Islet precursor cell (in vitro differentiated cells): ENCODE data around the gene PDGFD.

Experiments
- DNase-seq: peaks from one replicate; pipeline ENCODE4 v3.0.0-alpha.2; 2018

PDGFD gene

DNA sequence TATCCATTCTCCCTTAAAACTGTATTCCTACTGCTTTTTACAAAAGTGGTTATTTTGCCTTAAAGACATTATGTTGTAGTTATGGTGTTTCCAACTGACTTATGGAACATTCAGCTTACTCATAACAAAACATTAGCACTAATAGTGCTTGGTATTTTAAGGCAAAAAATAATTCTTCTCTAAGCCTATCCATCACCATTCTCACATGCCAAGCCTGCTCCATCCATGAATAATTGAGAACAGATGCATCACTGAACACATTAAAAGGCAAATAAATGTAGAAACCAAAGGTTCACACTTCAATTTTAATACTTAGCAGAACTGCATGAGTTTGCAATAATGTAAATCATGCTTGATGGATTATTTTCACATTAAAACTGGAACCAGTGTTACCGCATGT lies 169.9 kb downstream of the PDGFD start:
- no peak for DNase-seq

DNA sequence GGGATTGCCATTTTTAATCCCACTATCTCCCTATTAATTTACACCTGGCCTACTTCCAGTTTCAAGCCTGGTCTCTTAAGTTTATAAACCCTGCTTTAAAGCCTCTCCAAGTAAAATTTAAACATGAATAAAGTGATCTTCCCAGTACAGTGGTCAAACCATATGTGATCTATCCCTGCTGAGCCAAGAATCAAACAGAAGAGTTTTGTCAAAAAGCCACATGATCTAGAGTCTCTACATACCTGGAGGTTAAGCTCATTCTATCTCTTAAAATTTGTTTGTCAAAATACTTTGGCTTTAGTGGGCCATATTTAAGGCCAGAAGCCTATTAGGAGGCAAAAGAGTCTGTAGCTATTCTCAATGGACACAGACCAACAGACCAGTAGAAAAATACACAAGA lies 170.4 kb downstream of the PDGFD start:
- no peak for DNase-seq

DNA sequence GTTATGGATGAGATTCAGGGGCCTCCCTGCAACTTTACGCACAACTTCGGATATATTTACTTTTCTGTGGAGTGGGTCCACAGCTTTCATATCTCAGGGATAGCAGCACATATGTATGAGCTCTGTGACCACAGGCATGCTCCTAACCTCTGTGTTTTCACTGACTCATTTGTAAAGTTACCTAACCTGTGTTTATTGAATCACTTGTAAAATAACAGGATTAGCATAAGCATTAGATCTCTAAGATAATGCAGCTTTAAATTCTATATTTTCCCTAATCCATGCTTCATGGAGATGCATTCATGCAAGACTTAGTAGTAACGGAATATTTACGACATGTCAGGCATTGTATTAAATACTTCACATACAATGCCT lies 175.4 kb downstream of the PDGFD start:
- no peak for DNase-seq

DNA sequence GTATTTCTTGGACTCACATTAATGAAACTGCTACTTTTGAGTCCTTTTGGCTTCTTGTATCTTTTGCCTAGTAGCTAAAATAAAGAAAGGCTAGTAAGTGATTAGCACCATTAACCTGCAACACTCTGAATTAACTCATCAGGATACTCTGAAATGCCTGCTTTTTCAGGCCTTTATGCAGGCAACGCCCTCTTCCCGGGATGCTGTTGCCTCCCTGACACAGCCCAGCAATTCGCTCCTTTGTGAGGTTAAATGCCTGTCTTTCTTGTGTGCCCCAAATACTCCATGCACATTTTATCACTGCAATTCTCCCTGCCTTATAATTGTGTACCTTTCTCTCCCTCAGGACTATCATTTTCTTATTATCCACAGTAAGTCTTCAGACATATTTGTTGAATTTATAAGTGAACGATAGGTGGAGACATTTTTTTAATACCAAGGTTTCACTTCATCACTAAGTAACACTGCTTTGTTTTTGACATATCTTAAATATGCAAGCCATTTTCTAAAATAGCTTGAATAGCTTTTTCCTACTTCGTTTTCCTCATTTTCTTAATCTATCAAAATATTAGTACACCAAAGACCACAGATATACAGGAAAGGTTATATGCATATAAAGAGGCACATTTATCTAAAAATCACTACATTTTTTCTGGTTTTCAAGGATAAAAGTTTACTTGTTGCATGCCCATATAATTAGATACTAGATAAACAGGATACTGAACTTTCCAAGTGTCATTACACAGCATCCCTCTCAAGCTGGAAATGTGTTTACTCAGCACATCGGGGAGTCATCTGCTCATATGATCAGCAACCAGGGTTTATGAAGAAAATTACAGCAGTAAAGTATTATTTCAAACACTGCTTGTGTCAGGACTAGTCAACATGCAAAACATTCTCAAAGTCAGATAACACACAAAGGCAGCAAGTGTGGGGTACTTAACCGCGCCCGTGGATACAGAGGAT lies 176.0 kb downstream of the PDGFD start:
- DNase-seq = no peak

DNA sequence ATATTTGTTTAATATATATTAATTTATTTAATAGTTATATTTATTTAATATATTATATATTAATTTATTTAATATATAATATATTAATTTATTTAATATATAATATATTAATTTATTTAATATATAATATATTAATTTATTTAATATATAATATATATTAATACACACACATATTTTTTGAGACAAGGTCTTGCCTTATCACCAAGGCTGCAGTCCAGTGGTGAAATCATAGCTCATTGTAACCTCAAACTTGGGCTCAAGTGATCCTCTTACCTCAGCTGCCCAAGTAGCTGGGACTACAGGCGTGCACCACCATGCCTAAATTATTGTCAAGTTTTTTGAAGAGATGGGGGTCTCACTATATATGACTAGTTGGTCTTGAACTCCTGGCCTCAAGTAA lies 178.9 kb downstream of the PDGFD start:
- no peak for DNase-seq

DNA sequence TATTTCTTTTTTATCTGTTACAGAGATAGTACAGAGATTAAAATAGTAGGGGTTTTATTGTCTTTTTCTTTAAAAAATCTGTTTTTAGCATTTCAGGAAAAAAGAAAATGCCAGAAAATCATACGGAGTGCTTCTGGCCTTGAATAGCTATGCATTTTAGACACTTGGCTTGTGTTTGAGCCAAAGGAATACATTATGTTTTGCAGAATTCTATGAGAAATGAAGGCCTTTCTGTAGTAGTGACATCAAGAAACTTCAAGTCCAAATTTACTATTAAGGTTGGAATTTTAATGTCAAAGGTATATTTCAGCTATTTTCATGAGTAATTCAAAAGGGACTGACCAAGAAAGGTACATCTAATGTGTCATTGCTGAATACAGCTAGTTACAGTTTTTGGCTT lies 183.8 kb downstream of the PDGFD start:
- DNase-seq = no peak

DNA sequence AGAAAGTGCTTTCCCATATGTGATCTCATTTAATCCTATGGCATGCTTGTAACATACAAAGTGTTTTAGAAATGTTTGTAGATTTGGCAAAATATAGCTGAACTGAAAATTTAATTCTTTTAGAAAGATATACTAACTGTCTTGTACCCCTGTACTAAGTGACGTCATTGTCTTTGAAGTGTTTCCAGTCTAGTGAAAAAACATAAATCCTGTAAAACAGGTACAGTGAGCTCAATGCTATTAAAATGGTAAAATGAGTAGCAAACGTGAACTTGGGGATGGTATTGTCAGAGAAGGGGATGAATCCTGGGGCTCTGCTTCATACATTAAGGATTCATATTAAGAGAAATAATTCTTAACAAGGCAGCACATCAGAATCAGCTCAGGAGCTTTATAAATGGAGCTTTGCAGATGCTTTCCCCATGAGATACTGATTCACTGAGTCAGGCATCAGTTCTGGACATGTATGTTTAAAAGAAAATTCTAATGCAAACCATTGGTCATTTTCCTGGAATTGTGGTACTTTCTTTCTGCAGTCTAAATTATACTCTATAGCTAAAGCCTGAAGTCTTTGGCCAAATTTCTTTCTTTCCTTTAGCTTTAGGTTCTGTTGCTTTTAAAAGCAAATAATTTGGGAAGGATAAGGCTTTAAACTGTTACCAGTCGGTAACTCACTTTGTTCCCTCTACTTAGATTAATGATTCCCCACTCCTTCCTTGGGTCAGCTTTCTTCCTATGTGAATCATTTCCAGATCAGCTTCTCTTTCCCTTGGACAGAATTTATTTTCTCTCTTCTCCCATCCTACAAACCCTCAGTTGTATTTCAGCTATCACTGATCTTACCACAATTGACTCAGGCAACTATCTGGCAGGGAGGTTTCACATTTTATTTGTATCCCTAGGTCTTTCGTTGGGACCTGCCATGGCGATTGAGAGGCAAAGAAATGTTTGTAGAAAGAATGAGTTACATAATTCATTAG lies 185.0 kb downstream of the PDGFD start:
- no peak for DNase-seq

DNA sequence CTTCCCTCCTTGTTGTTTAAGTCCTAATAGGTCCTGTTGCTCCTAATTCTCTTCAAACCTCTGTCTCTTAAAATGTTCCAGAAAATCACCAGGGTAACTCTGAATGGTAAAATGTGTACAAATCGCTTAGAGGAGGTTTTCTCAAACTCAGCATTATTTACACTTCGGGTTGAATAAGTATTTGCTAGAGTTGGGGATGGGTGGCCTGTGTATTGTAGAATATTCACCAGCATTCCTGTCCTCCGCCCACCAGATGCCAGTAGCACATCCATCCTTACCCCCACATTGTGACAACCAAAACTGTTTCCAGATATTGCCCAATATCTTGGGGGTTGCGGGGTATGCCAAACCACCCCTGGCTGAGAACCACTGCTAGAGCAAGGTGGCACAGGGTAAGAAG lies 191.9 kb downstream of the PDGFD start:
- no peak for DNase-seq

DNA sequence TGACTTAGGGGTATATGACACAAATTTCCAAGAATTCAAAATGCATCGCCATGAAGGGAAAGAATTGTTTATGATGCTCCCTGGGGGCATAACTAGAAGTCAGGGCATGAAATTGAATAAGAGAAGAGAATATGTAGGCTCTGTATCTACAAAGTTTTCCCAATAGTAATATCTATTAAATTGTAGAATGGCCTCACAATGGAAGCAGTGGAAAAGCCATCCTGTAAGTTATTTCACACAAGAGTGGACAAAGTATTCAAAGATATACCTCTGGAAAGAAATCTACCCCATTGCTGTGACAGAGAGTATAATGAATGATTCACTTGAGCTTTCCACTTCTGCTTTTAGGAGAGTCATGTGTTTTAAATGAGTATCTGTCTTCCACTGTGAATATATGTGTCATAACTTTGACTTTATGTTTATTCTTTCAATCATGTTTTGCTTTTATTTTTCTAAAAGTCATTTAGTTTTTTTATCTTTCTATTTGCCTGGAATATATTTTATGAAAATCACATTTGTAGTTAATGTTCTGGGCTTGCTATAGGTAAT lies 193.2 kb downstream of the PDGFD start:
- DNase-seq = no peak

DNA sequence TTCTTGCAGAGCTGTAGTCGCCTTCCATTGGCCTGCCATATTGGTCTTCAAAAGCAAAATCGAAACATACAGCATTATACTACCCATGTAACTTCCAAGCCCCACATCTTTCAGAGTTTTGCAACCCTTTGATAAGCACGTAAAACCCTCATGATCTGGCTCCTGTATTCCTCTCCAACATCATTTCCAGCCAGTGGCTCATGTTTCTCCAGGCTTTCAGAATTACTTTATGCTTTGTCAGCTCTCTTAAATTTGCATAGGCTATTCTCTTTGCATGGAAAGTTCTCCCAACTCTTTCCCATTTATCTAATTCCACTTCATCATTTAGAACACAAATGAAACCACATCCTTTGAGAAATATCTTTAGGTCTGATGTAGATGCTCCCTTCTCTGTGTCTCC lies 195.3 kb downstream of the PDGFD start:
- DNase-seq = no peak

DNA sequence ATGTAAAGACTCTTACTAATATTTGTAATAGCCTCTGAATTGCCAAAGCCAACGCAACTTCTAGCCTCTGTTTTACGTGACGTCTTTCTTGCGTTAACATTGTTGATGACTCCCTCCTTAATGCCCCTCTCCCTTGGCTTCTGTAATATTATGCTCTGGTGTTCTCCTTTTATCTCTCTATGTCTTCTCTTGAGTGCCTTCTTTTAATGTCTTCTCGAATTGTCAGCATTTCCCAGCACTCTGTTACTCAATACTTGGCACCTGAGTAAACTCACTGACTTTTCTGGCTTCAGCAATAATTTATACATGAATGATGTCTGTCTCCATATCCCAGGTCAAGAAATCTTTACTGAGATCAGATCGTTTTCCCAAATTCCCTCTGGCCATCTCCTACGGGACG lies 196.0 kb downstream of the PDGFD start:
- no peak for DNase-seq

DNA sequence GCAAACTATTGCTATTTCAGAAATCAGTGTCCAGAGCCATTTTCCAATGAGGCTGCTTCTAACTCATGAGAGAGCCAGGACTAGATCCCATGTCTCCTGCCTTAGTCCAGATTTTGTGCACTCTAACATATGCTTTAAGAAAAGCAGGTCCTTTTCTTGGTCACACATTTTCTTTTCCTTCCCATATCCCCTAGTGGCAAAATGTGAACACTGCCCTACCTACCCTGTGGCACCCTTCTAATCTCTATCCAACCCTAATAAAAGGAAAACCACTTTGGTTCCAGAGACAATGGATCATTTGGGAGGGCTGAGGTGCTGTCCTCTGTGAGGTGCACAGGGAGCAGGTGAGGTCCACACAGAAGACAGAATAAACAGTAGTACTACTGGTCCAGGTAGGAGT lies 199.6 kb downstream of the PDGFD start:
- no peak for DNase-seq

DNA sequence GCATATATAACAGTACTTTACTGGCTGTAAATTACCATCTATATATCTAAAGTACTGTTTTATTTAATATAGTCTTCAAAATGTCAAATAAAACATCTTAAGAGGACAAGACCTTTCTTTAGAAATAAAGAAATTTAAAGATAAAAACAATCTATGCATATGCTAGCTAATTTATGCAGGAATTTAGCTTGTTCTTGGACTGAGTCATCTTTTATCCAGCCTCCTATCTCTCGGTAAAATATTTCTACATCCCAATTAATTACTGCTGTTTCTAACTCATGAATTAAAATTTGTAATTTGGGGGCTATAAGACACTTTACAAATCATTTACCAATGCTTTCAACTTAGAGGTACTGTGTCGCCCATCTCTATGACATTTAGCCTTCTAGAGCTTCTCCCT lies 200.3 kb downstream of the PDGFD start:
- DNase-seq = no peak

DNA sequence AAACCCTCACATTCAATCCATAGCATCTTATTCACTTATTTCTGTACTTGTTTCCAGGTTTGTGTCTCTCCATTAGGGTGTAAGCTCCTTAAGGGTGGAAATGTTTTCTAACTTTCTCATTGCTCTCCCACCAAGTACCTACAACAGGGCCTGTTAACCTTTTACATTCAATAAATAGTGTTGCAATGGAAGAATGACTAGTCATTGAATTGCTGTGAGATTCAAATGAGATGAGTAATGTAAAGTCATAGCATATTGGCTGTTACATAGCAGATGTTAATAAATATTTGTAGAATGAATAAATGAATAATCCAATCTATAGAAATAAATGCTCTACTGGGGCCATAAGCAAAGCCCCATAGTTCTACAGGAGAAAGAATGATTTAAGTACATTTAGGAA lies 202.9 kb downstream of the PDGFD start:
- no peak for DNase-seq

DNA sequence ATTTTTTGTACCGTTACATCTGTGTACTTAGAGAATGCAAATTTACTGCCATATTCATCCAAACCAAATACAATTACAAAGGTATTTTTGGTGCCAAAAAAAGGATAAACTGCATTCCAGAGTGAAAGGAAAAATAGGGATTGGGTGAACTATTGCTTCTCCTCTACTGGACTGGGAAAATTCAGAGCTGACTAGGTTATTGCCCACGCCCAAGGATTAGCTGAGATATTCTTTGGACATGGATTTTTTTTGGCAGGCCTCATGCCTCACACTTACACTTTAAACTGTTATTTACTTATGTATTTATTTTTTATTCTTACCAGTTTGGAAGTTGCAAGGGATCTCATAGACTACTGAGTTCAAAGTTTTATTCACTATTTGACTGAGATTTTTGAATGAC lies 203.8 kb downstream of the PDGFD start:
- DNase-seq = no peak

DNA sequence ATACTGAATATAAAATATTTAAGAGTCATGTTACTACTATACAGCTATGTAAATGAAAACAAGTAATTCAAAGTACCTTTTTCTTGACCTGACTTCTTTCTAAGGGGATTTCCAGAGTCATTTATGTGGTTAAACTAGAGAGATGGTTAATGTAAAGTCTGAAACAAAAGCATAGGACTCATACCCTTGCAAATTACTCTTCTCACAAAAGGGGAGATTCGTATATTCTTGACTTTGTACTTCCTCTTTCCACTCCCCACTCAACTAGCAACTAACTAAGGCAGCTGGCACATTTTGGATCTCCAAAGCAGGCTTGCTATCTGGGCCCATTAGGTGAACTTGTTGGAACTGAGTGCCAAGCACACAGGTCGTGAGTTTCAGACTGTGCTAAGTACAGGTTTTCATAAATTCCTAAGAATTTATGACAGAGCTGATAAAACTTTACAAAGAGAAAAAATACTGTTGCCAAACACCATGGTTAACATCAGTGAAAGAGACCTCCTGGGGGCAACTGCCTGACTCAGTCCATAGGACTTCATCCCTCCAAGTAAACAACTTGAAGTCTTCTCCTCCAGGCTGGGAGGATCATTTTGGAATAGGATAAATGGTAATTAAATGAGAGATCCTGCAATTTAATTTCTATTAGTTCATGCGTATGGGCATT lies 204.5 kb downstream of the PDGFD start:
- DNase-seq = no peak

DNA sequence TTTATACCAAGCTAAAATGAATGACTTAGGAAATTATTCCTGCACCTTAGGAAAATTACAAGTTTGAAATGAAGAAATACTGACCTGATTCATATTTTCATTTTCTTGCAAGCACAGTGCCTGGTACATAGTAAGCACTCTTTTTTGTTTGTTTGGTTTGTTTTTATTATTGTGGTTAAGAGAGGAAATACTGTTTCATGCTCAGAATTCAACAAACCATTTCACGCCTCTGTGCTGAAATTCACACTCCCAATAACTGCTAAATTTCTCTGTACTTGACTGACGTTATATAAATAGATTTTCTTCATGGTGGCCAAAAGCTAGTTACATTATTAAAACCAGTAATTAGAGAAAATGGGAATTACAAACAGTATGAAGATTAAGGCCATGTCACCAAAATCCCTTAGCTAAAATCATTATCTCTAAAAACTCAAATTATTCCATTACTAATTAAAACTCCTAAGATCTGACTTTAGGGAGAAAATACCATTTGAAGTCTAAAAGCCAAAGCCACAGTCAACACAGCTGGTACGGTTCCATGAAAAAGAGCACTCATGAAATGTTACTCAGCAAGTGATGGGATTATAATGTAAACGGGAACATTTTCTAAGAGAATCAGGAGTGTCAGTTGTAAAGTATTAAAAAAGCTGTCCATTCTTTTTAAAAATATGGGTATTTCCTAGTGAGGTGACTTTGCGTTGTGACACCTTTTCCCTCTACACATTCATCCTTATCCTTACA lies 205.3 kb downstream of the PDGFD start:
- no peak for DNase-seq

DNA sequence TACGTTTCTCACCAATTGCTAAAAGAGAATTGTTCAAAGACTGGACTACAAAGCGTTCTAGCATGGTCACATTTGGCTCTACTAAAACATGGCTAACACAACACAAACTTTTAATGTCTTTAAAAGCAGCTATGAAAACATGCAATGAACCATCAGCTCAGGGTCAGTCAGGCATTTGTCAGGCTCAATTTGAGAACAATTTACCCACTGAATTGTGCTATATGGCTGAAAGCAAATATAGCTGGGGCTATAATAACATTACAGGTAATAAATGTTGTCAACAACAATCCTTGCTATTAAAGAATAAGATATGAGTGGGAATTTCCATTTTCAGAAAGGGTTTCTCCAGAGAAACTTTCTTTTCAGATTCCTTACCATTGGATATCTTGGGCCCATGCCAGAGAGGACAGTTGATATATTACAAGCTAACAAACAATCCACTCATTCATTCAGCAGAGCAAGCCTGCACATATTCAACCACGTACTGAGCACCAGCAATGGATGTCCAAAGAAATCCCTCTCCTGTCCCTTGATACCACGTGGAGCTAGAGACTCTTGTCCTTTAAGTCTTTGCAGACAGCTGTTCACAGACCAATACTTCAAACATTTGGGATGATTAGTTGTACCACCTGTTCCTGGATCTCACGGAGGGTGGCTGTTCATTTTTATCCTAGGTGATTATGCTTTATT lies 210.0 kb downstream of the PDGFD start:
- DNase-seq = no peak

DNA sequence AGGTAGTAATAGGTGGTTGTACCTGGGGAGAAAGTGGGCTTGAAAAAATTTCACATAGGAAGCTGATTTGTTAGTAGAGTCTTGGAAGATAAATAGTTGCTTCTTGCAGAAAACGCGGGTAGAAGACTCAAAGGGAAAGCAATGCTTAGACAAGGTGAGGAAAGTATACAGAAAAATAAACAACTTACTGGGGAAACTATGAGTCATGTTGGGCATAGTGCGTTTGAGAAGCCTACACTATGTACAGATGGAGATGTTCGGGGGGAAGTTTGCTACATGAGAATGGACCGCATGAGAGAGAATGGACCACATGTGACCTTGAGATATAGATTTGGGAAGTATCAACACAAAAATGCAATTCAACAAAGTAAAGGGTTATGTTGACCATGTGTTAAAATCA lies 214.2 kb downstream of the PDGFD start:
- no peak for DNase-seq

DNA sequence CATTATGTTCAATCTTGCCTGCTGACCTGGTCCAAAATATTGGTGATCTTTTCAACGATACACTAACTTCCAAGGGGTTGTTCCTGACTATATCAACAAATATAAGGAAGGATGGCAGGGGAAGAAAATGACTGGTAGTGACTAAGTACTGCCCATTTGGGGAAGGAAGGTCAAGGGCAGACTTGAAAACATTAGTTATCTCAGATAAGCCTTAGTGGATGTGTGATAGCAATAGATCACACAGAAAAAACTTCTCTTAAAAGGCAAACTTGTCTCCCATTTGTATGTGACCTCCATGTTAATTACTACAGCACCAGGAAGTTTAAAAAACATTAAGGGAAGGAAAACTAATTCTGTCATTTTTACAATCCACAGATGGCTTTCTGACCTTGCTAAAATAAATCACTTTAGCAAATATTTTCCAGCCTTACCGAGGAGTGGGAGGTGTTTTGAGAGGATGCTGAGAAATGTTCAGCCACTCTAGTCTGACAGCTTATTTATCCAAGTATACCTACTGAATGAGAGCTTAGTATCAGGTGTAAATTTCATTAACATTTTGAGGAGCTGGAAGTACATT lies 215.7 kb downstream of the PDGFD start:
- no peak for DNase-seq

DNA sequence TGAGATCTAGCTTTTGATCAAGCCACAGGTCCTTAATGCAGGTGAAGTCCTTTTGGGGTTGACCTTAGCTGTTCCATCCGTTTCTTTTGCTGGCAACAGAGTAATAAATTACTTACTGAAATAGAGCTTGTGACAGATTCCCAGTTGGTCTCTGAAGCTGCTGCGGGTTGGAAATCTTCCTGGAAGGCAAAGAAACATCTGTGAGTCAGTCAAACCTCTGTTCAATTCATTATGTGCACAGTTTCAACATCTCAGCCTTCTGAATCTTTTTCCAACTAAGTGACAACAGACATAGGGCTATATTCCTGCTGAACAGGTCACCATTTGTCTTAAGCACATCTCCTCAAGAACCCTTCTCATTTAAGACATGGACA lies 216.4 kb downstream of the PDGFD start:
- DNase-seq = no peak
